Keratinocyte (primary cell): ENCODE data around the gene CACNA2D2.

ENCODE experiments used
- EZH2 ChIP-seq: IDR thresholded peaks from one replicate; pipeline ENCODE4 v1.6.1; 2012; ENCODE audit warnings: inconsistent platforms, mild to moderate bottlenecking, low read length, moderate library complexity
- TF ChIP-seq, protein P1 (sequence below), 3 experiments: IDR thresholded peaks in 1 of 3; conservative IDR thresholded peaks in 1 of 3; optimal IDR thresholded peaks in 1 of 3; 2 replicates in 2 of 3; 3 replicates in 1 of 3; pipeline versions ENCODE3 to v1.5.1; 2011; ENCODE audit warnings: low read length in 3 of 3, mild to moderate bottlenecking in 3 of 3, moderate library complexity in 2 of 3, control low read depth in 1 of 3, inconsistent platforms in 1 of 3; ENCODE audit not compliant: insufficient read depth in 2 of 3; ENCODE audit errors: extremely low read depth in 1 of 3

DNA sequence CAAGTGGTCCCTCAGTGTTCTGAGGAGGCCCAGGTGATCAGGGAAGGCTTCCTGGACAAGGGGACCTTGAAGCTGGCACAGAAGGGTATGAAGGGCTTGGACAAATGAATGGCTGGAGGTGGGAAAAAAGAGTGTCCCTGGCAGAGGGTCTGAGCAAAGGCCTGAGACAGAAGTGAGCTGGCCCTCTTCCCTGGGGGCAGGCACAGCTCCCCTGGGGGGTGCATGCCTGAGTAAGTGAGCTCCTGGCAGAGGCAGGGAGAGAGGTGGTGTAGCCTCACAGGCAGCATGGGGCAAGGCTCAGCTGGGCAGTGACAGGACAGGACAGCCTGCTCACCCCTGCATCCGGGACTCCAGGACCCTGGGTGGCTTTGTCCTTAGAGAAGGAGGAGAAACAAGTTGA lies 5.4 kb upstream of the CACNA2D2 start:
- TF ChIP-seq, protein P1, sequence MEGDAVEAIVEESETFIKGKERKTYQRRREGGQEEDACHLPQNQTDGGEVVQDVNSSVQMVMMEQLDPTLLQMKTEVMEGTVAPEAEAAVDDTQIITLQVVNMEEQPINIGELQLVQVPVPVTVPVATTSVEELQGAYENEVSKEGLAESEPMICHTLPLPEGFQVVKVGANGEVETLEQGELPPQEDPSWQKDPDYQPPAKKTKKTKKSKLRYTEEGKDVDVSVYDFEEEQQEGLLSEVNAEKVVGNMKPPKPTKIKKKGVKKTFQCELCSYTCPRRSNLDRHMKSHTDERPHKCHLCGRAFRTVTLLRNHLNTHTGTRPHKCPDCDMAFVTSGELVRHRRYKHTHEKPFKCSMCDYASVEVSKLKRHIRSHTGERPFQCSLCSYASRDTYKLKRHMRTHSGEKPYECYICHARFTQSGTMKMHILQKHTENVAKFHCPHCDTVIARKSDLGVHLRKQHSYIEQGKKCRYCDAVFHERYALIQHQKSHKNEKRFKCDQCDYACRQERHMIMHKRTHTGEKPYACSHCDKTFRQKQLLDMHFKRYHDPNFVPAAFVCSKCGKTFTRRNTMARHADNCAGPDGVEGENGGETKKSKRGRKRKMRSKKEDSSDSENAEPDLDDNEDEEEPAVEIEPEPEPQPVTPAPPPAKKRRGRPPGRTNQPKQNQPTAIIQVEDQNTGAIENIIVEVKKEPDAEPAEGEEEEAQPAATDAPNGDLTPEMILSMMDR (optimal IDR thresholded peaks at IDR 0.05 in 1 of 3, IDR thresholded peaks at IDR 0.05 in 1 of 3, conservative IDR thresholded peaks at IDR 0.05 in 1 of 3; ENCODE audit: extremely low read depth in 1 of 3, insufficient read depth in 2 of 3, low read length in 3 of 3), result no peak
- TF ChIP-seq EZH2, result no peak
